ENCODE measurements around the gene GNB2. TPM values are rescaled to one million over a fixed set of nuclear protein-coding genes. Genes with fewer than 3 reads are reported as not detected.
A peak's percentile ranks its signal among the peaks of the same experiment; 100 is the strongest.

GNB2 gene
- total and polyA plus RNA-seq, 2 of the 13 experiments (the other 11 are each of a cell fraction or from before 2014, with no cell fraction given): 48.3 to 67.1 TPM

DNA sequence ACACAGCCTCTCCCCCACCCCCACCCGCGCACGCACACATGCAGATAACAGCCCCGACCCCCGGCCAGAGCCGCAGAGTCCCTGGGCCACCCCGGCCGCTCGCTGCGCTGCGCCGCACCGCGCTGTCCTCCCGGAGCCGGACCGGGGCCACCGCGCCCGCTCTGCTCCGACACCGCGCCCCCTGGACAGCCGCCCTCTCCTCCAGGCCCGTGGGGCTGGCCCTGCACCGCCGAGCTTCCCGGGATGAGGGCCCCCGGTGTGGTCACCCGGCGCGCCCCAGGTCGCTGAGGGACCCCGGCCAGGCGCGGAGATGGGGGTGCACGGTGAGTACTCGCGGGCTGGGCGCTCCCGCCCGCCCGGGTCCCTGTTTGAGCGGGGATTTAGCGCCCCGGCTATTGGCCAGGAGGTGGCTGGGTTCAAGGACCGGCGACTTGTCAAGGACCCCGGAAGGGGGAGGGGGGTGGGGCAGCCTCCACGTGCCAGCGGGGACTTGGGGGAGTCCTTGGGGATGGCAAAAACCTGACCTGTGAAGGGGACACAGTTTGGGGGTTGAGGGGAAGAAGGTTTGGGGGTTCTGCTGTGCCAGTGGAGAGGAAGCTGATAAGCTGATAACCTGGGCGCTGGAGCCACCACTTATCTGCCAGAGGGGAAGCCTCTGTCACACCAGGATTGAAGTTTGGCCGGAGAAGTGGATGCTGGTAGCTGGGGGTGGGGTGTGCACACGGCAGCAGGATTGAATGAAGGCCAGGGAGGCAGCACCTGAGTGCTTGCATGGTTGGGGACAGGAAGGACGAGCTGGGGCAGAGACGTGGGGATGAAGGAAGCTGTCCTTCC, 47.3 kb downstream of the GNB2 start (continued):
- TF ChIP-seq ZNF484 (CRISPR knock-in tag; IDR thresholded peaks at IDR 0.05; ENCODE audit: borderline replicate concordance, low read depth): no peak
- no peak for TF ChIP-seq ATF1 (CRISPR knock-in tag; IDR thresholded peaks at IDR 0.05)
- TF ChIP-seq POLR2AphosphoS5 (IDR thresholded peaks at IDR 0.05; ENCODE audit: low read depth, low read length): no peak
- TF ChIP-seq TMF1 (CRISPR knock-in tag; IDR thresholded peaks at IDR 0.05; ENCODE audit: low read depth): no peak
- TF ChIP-seq ZNF878 (CRISPR knock-in tag; IDR thresholded peaks at IDR 0.05): no peak
- TF ChIP-seq MAFK (conservative IDR thresholded peaks at IDR 0.05 in 1 of 2, IDR thresholded peaks at IDR 0.05 in 1 of 2; ENCODE audit: low read length in 2 of 2): no peak
- no peak for TF ChIP-seq SCMH1 (CRISPR knock-in tag; IDR thresholded peaks at IDR 0.05; ENCODE audit: borderline replicate concordance)
- TF ChIP-seq KAT2B (IDR thresholded peaks at IDR 0.05; ENCODE audit: borderline replicate concordance, low read depth, low read length): no peak
- no peak for TF ChIP-seq ZNF549 (CRISPR knock-in tag; IDR thresholded peaks at IDR 0.05)
- no peak for TF ChIP-seq ZNF724P (CRISPR knock-in tag; IDR thresholded peaks at IDR 0.05; ENCODE audit: borderline replicate concordance)
- no peak for TF ChIP-seq RFX3 (CRISPR knock-in tag; IDR thresholded peaks at IDR 0.05)
- 0 out of 2 replicates have a peak, but pooled peaks have one; percentile 54 for TF ChIP-seq ZNF598 (CRISPR knock-in tag; IDR thresholded peaks at IDR 0.05; ENCODE audit: borderline replicate concordance)
- no peak for TF ChIP-seq MIER2 (CRISPR knock-in tag; IDR thresholded peaks at IDR 0.05)
- TF ChIP-seq NCOR1 (IDR thresholded peaks at IDR 0.05; ENCODE audit: borderline replicate concordance, low read length): no peak
- 0 out of 2 replicates have a peak, but pooled peaks have one; percentile 41 for TF ChIP-seq ZBTB7A (CRISPR knock-in tag; IDR thresholded peaks at IDR 0.05)
- no peak for TF ChIP-seq ZNF713 (CRISPR knock-in tag; IDR thresholded peaks at IDR 0.05)
- TF ChIP-seq ARID3A (IDR thresholded peaks at IDR 0.05; ENCODE audit: low read depth, low read length): no peak
- TF ChIP-seq ZNF672 (CRISPR knock-in tag; IDR thresholded peaks at IDR 0.05): no peak
- no peak for TF ChIP-seq NFKB2 (CRISPR knock-in tag; IDR thresholded peaks at IDR 0.05; ENCODE audit: borderline replicate concordance)
- TF ChIP-seq NPAS2 (CRISPR knock-in tag; IDR thresholded peaks at IDR 0.05; ENCODE audit: borderline replicate concordance): no peak
- TF ChIP-seq SIN3A (IDR thresholded peaks at IDR 0.05; ENCODE audit: borderline replicate concordance, low read depth, low read length): no peak
- TF ChIP-seq ZNF850 (CRISPR knock-in tag; conservative IDR thresholded peaks at IDR 0.05): 0 out of 2 replicates have a peak, but pooled peaks have one; percentile 67
- TF ChIP-seq ATM (IDR thresholded peaks at IDR 0.05; ENCODE audit: borderline replicate concordance): no peak
- no peak for TF ChIP-seq ZNF556 (CRISPR knock-in tag; IDR thresholded peaks at IDR 0.05; ENCODE audit: borderline replicate concordance)
- TF ChIP-seq ZNF629 (CRISPR knock-in tag; conservative IDR thresholded peaks at IDR 0.05): no peak
- no peak for TF ChIP-seq ETV6 (CRISPR knock-in tag; conservative IDR thresholded peaks at IDR 0.05)
- 0 out of 2 replicates have a peak, but pooled peaks have one; percentile 40 for TF ChIP-seq ZNF124 (CRISPR knock-in tag; IDR thresholded peaks at IDR 0.05)
